Stimulated activated CD8-positive, alpha-beta memory T cell treated with anti-CD3 and anti-CD28 coated beads, Interleukin-4, amount 100 ng/mL, for 24 hours (primary cell): Measurements from ENCODE around the gene KAT6B.
"Not testable (repeated sequence)": the region's sequence is repeated elsewhere in the genome, so short reads cannot be mapped to it uniquely, and the experiment has no call there.

ENCODE experiments used
- DNase-seq: peaks from one replicate; pipeline ENCODE4 v3.0.0-alpha.2; 2020; ENCODE audit warnings: low read depth

Gene KAT6B

GRCh38 chr10:75038335-75038734, 211.9 kb downstream of the KAT6B start:
- no peak for DNase-seq

DNA sequence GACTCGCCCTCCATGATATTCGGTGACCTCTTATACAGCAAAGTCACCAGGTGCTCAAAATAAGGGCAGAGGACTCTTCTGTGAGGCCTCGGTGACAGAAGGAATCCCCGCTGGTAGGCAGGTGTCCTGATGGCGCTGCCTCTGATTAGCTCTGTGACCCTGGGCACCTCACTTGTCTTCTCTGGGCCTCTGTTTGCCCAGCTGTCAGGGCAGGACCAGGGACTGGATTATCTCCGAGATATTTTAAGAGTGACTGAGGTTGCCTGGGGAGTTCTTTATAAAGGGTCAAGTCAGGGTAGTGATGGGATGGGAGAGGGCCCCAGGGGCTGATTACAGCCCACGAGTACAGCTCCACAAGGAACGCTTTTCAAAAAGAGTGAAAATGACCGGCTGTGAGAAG, 214.2 kb downstream of the KAT6B start:
- no peak for DNase-seq

DNA sequence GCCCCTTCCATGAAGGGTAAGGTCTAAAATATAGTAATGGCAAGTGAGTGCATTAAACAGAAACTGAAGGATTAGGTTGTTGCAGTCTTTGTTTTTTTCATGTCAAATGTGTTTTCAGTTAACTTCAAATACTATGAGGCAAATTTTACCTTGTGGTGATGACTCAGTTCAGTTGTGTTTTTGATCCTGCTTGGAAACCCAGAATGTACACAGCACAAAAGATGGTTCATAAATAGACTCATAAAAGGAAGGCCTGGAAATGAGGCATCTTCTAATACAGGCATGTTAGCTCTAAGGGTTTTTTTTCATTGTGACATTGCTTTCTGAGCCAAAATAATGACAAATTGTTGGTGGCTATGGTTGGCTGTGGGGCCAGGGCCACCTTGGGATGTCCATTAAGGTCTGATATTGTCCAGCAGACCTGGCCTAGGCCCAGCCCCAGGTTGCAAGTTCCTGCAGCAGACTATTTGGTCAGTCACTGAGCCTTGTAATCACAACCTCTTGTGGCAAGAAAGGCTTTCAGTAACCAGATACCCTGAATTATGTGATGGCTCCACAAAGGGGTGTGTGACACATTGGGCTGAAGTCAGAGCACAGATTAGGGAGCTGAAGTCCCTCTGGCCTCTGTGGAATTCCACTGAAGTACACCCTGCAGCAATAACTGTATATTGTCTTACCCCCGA, 216.0 kb downstream of the KAT6B start:
- DNase-seq, result no peak

- peak; percentile 10 for DNase-seq
Observed at GRCh38 chr10:75043256-75044131, 217.1 kb downstream of the KAT6B start.

GRCh38 chr10:75048669-75049098, 222.3 kb downstream of the KAT6B start:
- DNase-seq, result no peak

- DNase-seq, result no peak
Observed at GRCh38 chr10:75049316-75050148, 223.1 kb downstream of the KAT6B start.

DNA sequence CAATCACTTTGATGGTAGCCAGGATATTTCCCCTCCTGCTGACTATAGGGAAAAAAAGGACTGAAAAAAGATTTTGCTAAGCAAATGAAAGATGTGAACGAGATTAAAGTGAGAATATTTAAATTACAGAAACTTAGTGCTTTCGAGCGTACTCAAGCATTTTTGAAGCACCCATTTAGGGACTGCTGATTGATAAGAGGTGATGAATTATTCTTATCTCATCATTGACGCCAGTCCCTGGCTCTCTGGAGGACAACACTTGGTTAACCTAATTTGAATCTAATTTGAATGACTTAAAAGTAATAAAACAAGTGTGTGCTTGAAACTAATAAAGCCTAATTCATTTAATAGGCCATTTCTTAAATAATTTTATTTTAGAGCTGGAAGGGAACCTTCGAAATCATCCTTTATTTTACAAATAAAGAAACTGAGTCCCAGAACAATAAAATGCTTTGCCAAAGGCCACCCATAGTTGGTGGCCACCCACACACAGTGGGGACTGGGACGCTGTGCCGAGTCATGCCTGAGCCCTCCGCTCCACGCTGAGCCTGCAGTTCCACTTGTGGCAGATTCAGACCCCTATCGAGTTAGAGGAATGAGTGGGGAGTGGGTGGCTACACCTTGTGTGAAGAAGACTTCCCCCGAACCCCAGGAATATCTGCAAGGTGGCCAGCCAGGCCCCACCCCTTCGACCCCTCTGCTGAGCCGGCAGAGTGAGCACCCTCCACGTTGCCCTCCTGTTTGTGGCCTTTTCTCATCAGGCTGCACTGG, 223.9 kb downstream of the KAT6B start:
- no peak for DNase-seq

- DNase-seq, result no peak
Observed at GRCh38 chr10:75051308-75051707, 224.9 kb downstream of the KAT6B start.

- DNase-seq, result not testable (repeated sequence)
Observed at GRCh38 chr10:75055896-75056406, 229.6 kb downstream of the KAT6B start.

GRCh38 chr10:75057680-75058079, 231.3 kb downstream of the KAT6B start:
- no peak for DNase-seq

- DNase-seq, result no peak
Observed at GRCh38 chr10:75058161-75058560, 231.8 kb downstream of the KAT6B start.

GRCh38 chr10:75061709-75062505, 235.5 kb downstream of the KAT6B start:
- DNase-seq, result no peak

GRCh38 chr10:75062506-75063299, 236.3 kb downstream of the KAT6B start:
- DNase-seq, result no peak

DNA sequence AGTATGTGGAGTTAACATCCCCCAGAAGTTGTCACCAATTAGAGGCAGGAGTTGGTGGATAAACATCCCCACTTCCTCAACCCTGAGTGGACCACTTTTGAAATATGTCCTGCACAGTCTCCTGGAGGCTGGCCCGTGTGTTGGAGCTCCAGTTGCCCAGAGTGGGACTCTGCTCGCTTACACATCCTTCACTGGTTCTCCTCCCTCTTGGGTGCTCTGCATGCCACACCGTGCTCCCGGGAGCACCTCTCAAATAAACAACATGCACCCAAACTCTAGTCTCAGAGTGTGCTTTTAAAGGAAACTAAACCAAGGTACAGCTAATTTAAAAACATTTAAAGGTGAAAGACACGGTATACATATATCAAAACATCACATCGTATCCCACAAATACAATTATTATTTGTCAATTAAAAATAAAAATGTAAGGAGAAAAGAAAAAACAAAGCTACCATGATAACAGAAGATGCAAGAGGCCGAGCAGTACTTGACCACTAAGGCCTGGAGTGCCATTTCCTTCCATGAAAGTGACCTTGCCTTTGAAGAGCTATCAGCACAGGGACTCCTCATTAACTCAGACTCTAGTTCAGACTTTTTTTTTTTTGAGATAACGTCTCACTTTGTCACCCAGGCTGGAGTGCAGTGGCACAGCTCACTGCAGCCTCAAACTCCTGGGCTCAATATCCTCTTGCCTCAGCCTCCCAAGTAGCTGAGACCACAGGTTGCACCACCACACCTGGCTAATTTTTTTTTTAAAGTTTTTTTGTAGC, 237.2 kb downstream of the KAT6B start:
- no peak for DNase-seq

GRCh38 chr10:75065076-75065475, 238.7 kb downstream of the KAT6B start:
- no peak for DNase-seq

DNA sequence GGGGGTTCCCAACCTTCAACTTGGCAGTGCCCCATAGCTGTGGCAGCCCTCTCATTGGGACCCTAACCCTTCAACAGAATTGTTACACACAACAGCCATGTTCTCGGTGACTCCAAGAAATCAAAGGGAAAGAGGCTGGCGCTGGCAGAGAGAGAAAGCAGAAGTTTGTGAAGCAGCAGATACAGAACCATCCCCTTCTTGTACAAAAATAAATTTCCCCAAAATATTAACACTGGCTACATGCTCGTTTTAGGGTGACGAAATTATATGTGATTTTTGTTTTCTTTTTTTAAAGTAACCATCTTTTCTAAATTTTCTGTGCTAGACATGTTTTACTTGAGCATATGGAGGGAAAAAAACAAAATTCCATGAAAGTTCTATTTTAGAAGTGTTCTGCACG, 239.9 kb downstream of the KAT6B start:
- no peak for DNase-seq

DNA sequence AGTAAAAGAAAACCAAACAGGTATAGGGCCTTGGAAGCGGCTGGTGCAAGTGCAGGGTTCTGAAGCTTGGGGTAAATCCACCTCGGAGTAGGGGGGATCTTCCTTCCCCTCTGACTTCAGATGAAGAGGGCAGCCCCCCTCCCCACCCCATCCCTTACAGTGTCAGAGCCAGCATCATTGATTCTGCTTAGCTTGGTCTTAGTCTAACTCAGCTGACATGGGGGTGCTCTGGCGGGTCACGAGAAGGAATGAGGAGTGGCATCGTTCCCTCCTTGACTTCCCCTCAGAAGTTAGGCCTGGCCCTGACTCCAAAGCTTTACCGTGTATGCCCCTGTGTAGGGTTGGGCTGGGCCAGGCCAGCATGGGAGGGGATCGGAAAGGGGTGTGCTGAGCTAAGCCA, 240.9 kb downstream of the KAT6B start:
- no peak for DNase-seq

DNA sequence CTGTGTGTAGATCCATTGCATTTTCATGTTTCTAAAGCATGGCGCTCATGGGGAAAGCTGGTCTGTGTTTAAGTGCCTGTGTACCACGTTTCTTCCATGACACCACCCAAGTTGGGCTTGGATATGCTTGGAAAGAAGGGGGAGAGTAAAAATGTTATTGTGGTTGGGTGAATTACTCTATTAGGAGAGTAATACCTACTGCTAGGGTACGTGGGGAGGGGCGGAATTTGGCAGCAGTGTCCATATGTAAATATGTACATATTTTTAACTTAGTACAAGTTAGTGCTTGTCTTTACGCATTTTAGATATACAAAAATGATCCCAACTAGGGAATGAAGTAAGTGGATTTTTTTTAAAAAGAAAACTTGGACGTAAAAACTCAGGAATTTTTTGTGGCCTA, 242.1 kb downstream of the KAT6B start:
- no peak for DNase-seq

GRCh38 chr10:75070476-75070875, 244.1 kb downstream of the KAT6B start:
- no peak for DNase-seq
